ENCODE results near the gene CCNJL.
"Not testable (repeated sequence)": the region's sequence is repeated elsewhere in the genome, so short reads cannot be mapped to it uniquely, and the experiment has no call there.

Gene CCNJL

DNA sequence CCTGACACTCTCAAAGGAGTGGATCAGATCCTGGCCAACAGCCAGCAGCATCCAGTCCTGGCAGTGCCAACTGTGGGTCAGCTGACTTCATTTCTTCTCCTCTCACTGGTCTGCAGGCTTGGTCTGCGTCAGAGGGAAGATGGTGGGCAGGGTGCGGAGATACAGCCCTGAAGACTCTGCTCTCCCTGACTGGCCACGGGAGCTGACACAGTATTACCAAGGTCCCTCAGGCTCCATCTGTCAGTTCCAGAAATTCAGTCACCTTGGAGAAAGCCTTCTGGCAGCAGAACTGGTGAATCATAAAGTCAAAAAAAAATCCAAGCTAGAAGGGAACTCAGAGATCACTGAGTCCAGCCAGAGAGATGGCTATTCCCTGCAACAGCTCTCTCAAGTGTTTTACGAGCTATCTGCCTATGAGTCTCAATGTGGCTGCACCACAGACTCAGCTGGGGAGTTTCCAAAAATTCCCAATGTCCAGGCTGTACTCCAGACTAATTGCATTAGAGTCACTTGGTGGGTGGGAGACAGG is 30.1 kb upstream of the CCNJL start:
- no peak overlapping the region for H4K91ac ChIP-seq (ENCODE audit: low read depth, low read length, poor library complexity)
- no peak overlapping the region for H2AK5ac ChIP-seq (ENCODE audit: low read depth, low read length)
- no peak overlapping the region for H2BK15ac ChIP-seq (ENCODE audit: low read length)
- no peak overlapping the region for H3K27ac ChIP-seq (replicated peaks; ENCODE audit: low read length)
- no peak overlapping the region for H4K8ac ChIP-seq (ENCODE audit: low read depth, low read length)
- H3K9ac ChIP-seq (ENCODE audit: low read depth, low read length, poor library complexity), result no peak overlapping the region
- no peak overlapping the region for H3K4ac ChIP-seq (ENCODE audit: low read length)
- H3K4me1 ChIP-seq (ENCODE audit: control insufficient read depth in 2 of 2, insufficient read depth in 1 of 2, low read depth in 1 of 2, low read length in 2 of 2), result peaks cover 0 to 4% of the 10 kb centered on the region in 2 donors
- H3K36me3 ChIP-seq (replicated peaks in 1 of 2; ENCODE audit: control insufficient read depth in 2 of 2, insufficient read depth in 2 of 2, low read length in 2 of 2), result no peaks in the 10 kb centered on the region
- H3K14ac ChIP-seq (ENCODE audit: low read length), result no peak overlapping the region
- no peak overlapping the region for H2BK12ac ChIP-seq (ENCODE audit: low read length)
- no peak overlapping the region for H2AFZ ChIP-seq (ENCODE audit: low read length)
- H3K23ac ChIP-seq (ENCODE audit: low read depth, low read length, poor library complexity), result no peak overlapping the region
- no peaks in the 10 kb centered on the region for H3K79me1 ChIP-seq (ENCODE audit: low read depth, low read length)
- no peak overlapping the region for H3K18ac ChIP-seq (ENCODE audit: low read length)
- H3K4me3 ChIP-seq (ENCODE audit: low read length in 2 of 2), result no peak overlapping the region
- no peak for DNase-seq (ENCODE audit: low spot score)
- H2BK5ac ChIP-seq (ENCODE audit: low read length), result no peak overlapping the region
- WGBS, 2 donors (ENCODE audit: extremely low coverage in 2 of 2, insufficient read length in 2 of 2, insufficient replicate concordance in 1 of 2), result no CpG with 5 or more reads among the region's 4 CpGs
- no peak overlapping the region for H3K4me2 ChIP-seq (ENCODE audit: insufficient read depth, low read length, poor library complexity, severe bottlenecking)
- H3K27me3 ChIP-seq (ENCODE audit: control insufficient read depth in 3 of 3, insufficient read depth in 3 of 3, low read depth in 1 of 3, low read length in 3 of 3), result no peaks in the 10 kb centered on the region
- no peak overlapping the region for H2BK120ac ChIP-seq (ENCODE audit: low read depth, low read length)
- no peaks in the 10 kb centered on the region for H3K9me3 ChIP-seq (replicated peaks in 1 of 2; ENCODE audit: control insufficient read depth in 2 of 2, insufficient read depth in 1 of 2, low read depth in 1 of 2, low read length in 2 of 2)

DNA sequence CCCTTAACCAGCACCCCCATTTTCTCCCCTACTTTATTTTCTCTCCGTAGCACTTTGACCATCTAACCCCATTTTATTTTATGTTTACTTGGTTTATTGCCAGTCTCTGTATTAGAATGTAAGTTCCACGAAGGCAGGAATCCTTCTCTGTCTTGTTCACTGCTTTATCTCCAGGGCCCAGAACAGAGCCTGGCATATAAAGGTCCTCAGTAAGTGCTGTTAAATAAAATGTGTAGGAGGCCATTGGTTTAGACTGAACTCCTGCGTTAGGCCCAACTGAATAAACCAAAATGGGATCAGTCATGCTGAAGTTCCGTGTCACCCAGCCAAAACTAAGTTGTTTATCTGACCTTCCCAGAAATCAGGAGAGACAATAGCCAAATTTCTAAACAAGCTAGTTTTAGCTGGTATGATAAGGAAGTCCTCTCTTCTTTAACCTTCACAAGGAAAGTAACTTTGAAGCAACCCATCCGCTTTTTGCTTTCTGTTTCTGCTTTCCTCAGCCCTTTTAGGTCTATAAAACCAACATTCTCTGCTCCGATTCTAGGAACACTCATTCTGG is 29.0 kb upstream of the CCNJL start:
- no peak overlapping the region for H3K23ac ChIP-seq (ENCODE audit: low read depth, low read length, poor library complexity)
- H2BK15ac ChIP-seq (ENCODE audit: low read length), result no peak overlapping the region
- H3K79me1 ChIP-seq (ENCODE audit: low read depth, low read length), result no peaks in the 10 kb centered on the region
- no peaks in the 10 kb centered on the region for H3K27me3 ChIP-seq (ENCODE audit: control insufficient read depth in 3 of 3, insufficient read depth in 3 of 3, low read depth in 1 of 3, low read length in 3 of 3)
- H3K36me3 ChIP-seq (replicated peaks in 1 of 2; ENCODE audit: control insufficient read depth in 2 of 2, insufficient read depth in 2 of 2, low read length in 2 of 2), result no peaks in the 10 kb centered on the region
- no peak for DNase-seq (ENCODE audit: low spot score)
- H4K91ac ChIP-seq (ENCODE audit: low read depth, low read length, poor library complexity), result no peak overlapping the region
- H2AK5ac ChIP-seq (ENCODE audit: low read depth, low read length), result no peak overlapping the region
- H3K14ac ChIP-seq (ENCODE audit: low read length), result no peak overlapping the region
- no CpG with 5 or more reads among the region's 6 CpGs for WGBS, 2 donors (ENCODE audit: extremely low coverage in 2 of 2, insufficient read length in 2 of 2, insufficient replicate concordance in 1 of 2)
- no peak overlapping the region for H3K4me2 ChIP-seq (ENCODE audit: insufficient read depth, low read length, poor library complexity, severe bottlenecking)
- H3K9ac ChIP-seq (ENCODE audit: low read depth, low read length, poor library complexity), result no peak overlapping the region
- H3K4me3 ChIP-seq (ENCODE audit: low read length in 2 of 2), result no peak overlapping the region
- H4K8ac ChIP-seq (ENCODE audit: low read depth, low read length), result no peak overlapping the region
- H2BK12ac ChIP-seq (ENCODE audit: low read length), result no peak overlapping the region
- H2BK5ac ChIP-seq (ENCODE audit: low read length), result no peak overlapping the region
- no peak overlapping the region for H3K4ac ChIP-seq (ENCODE audit: low read length)
- no peak overlapping the region for H3K18ac ChIP-seq (ENCODE audit: low read length)
- no peak overlapping the region for H2AFZ ChIP-seq (ENCODE audit: low read length)
- no peak overlapping the region for H2BK120ac ChIP-seq (ENCODE audit: low read depth, low read length)
- peaks cover 0 to 4% of the 10 kb centered on the region in 2 donors for H3K4me1 ChIP-seq (ENCODE audit: control insufficient read depth in 2 of 2, insufficient read depth in 1 of 2, low read depth in 1 of 2, low read length in 2 of 2)
- H3K9me3 ChIP-seq (replicated peaks in 1 of 2; ENCODE audit: control insufficient read depth in 2 of 2, insufficient read depth in 1 of 2, low read depth in 1 of 2, low read length in 2 of 2), result no peaks in the 10 kb centered on the region
- H3K27ac ChIP-seq (replicated peaks; ENCODE audit: low read length), result no peak overlapping the region

DNA sequence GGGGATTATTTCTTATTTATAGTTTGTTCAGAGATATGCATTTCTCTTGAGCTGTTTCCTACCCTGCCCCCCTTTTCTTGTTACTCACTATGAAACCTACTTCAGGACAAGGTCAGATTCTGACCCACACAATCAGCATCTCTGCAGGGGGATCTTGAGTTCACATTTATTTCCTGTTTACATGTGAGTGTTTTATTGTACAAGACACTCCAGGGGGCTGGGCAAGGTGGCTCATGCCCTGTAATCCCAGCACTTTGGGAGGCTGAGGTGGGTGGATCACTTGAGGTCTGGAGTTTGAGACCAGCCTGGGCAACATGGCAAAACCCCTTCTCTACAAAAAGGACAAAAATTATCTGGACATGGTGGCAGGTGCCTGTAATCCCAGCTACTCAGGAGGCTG is 28.1 kb upstream of the CCNJL start:
- H3K36me3 ChIP-seq (replicated peaks in 1 of 2; ENCODE audit: control insufficient read depth in 2 of 2, insufficient read depth in 2 of 2, low read length in 2 of 2); H3K23ac ChIP-seq (ENCODE audit: low read depth, low read length, poor library complexity); H2AFZ ChIP-seq (ENCODE audit: low read length); H2BK12ac ChIP-seq (ENCODE audit: low read length); H3K27ac ChIP-seq (replicated peaks; ENCODE audit: low read length); H4K91ac ChIP-seq (ENCODE audit: low read depth, low read length, poor library complexity); H2BK5ac ChIP-seq (ENCODE audit: low read length); H3K4ac ChIP-seq (ENCODE audit: low read length); DNase-seq (ENCODE audit: low spot score); H3K4me2 ChIP-seq (ENCODE audit: insufficient read depth, low read length, poor library complexity, severe bottlenecking); H3K14ac ChIP-seq (ENCODE audit: low read length); H3K4me1 ChIP-seq (ENCODE audit: control insufficient read depth in 2 of 2, insufficient read depth in 1 of 2, low read depth in 1 of 2, low read length in 2 of 2); H2BK120ac ChIP-seq (ENCODE audit: low read depth, low read length); H4K8ac ChIP-seq (ENCODE audit: low read depth, low read length); H2AK5ac ChIP-seq (ENCODE audit: low read depth, low read length); H3K9me3 ChIP-seq (replicated peaks in 1 of 2; ENCODE audit: control insufficient read depth in 2 of 2, insufficient read depth in 1 of 2, low read depth in 1 of 2, low read length in 2 of 2); H3K18ac ChIP-seq (ENCODE audit: low read length); H3K27me3 ChIP-seq (ENCODE audit: control insufficient read depth in 3 of 3, insufficient read depth in 3 of 3, low read depth in 1 of 3, low read length in 3 of 3); H3K9ac ChIP-seq (ENCODE audit: low read depth, low read length, poor library complexity); H2BK15ac ChIP-seq (ENCODE audit: low read length); H3K79me1 ChIP-seq (ENCODE audit: low read depth, low read length); H3K4me3 ChIP-seq (ENCODE audit: low read length in 2 of 2): not testable (repeated sequence)

DNA sequence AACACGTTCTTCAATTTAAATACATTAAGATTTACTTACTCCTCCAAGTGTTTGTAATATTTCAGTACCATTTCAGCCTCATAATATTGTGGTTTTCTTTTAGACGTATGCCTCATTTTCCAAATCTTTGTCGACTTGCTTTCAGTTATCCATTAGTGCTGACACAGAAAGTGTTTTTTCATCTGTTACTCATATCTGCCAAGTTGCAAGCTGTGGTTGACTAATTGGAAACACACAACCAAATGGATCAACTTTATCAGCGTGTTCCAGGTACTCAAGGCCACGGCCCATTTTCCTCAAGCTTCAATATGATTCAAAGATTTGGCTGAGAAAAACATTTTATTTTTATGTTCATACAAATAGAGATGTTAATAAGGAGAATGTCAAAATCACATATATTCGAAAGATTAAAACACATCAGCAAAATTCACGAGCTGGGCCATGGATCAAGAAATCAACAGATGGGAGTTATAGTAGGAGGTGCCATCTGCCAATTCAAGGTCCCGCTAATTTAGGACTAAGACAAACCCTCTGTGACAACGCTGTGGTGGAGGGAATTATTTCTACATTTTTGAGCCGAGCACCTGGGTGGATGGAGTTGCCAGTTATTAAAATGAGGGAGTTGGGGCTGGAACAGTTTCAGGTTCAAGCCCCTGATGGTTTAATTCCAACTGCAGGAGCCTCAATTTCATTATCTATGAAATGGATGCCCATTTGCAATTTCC is 27.2 kb upstream of the CCNJL start:
- Histone ChIP-seq H4K91ac (ENCODE audit: low read depth, low read length, poor library complexity) (no peak overlapping the region), H3K9me3 (replicated peaks in 1 of 2; ENCODE audit: control insufficient read depth in 2 of 2, insufficient read depth in 1 of 2, low read depth in 1 of 2, low read length in 2 of 2) (no peaks in the 10 kb centered on the region), H2AFZ (ENCODE audit: low read length) (no peak overlapping the region), H2BK120ac (ENCODE audit: low read depth, low read length) (no peak overlapping the region), H4K8ac (ENCODE audit: low read depth, low read length) (no peak overlapping the region), H3K4me3 (ENCODE audit: low read length in 2 of 2) (no peak overlapping the region), H3K4me2 (ENCODE audit: insufficient read depth, low read length, poor library complexity, severe bottlenecking) (no peak overlapping the region), H3K4me1 (ENCODE audit: control insufficient read depth in 2 of 2, insufficient read depth in 1 of 2, low read depth in 1 of 2, low read length in 2 of 2) (no peaks in the 10 kb centered on the region), H2BK15ac (ENCODE audit: low read length) (no peak overlapping the region), H2BK12ac (ENCODE audit: low read length) (no peak overlapping the region), H3K14ac (ENCODE audit: low read length) (no peak overlapping the region), H3K23ac (ENCODE audit: low read depth, low read length, poor library complexity) (no peak overlapping the region), H3K36me3 (replicated peaks in 1 of 2; ENCODE audit: control insufficient read depth in 2 of 2, insufficient read depth in 2 of 2, low read length in 2 of 2) (no peaks in the 10 kb centered on the region), H3K27me3 (ENCODE audit: control insufficient read depth in 3 of 3, insufficient read depth in 3 of 3, low read depth in 1 of 3, low read length in 3 of 3) (no peaks in the 10 kb centered on the region), H3K4ac (ENCODE audit: low read length) (no peak overlapping the region), H2BK5ac (ENCODE audit: low read length) (no peak overlapping the region), H2AK5ac (ENCODE audit: low read depth, low read length) (no peak overlapping the region), H3K9ac (ENCODE audit: low read depth, low read length, poor library complexity) (no peak overlapping the region), H3K79me1 (ENCODE audit: low read depth, low read length) (no peaks in the 10 kb centered on the region), H3K18ac (ENCODE audit: low read length) (no peak overlapping the region), H3K27ac (replicated peaks; ENCODE audit: low read length) (no peak overlapping the region)
- 100% methylated on average over 1 of the region's 10 CpGs; no CpG with 5 or more reads in 1 of the 2 donors for WGBS, 2 donors (ENCODE audit: extremely low coverage in 2 of 2, insufficient read length in 2 of 2, insufficient replicate concordance in 1 of 2)
- DNase-seq (ENCODE audit: low spot score), result no peak
